SIG-M5 treated with dmso at 0.1 percent for 504 hours (cell line): ENCODE data around the gene B3GNT4.
"Not testable (repeated sequence)": the region's sequence is repeated elsewhere in the genome, so short reads cannot be mapped to it uniquely, and the experiment has no call there.

Experiments used
- DNase-seq: peaks from one replicate; lab custom pipeline; 2025; ENCODE audit not compliant: unreplicated experiment; lab: John Stamatoyannopoulos, UW

The B3GNT4 gene

GRCh38 chr12:122208073-122208820 is 4.7 kb downstream of the B3GNT4 start:
- no peak for DNase-seq

GRCh38 chr12:122215771-122216170 is 12.3 kb downstream of the B3GNT4 start:
- DNase-seq = no peak

GRCh38 chr12:122216445-122216844 is 12.9 kb downstream of the B3GNT4 start:
- DNase-seq = no peak

- peak; percentile 99 for DNase-seq
Observed at GRCh38 chr12:122225683-122226365, 22.3 kb downstream of the B3GNT4 start, which contains the start of gene DIABLO. Gene DIABLO (minus strand): TSS chr12:122226052. CDS start chr12:122226014, 38 bp downstream.

- DNase-seq = no peak
Observed at GRCh38 chr12:122226366-122227125, 23.0 kb downstream of the B3GNT4 start.

- no peak for DNase-seq
Observed at GRCh38 chr12:122227341-122227740, 23.8 kb downstream of the B3GNT4 start.

- no peak for DNase-seq
Observed at GRCh38 chr12:122228092-122228491, 24.6 kb downstream of the B3GNT4 start.

- DNase-seq = no peak
Observed at GRCh38 chr12:122230798-122231197, 27.3 kb downstream of the B3GNT4 start.

- no peak for DNase-seq
Observed at GRCh38 chr12:122232691-122233090, 29.2 kb downstream of the B3GNT4 start.

- peak; percentile 73 for DNase-seq
Observed at GRCh38 chr12:122235741-122236140, 32.2 kb downstream of the B3GNT4 start.

- no peak for DNase-seq
Observed at GRCh38 chr12:122238861-122239260, 35.4 kb downstream of the B3GNT4 start.

- DNase-seq = no peak
Observed at GRCh38 chr12:122243965-122244364, 40.5 kb downstream of the B3GNT4 start.

- DNase-seq = no peak
Observed at GRCh38 chr12:122244565-122245371, 41.3 kb downstream of the B3GNT4 start.

- no peak for DNase-seq
Observed at GRCh38 chr12:122245553-122245952, 42.0 kb downstream of the B3GNT4 start.

- DNase-seq = no peak
Observed at GRCh38 chr12:122250047-122250446, 46.5 kb downstream of the B3GNT4 start.

- no peak for DNase-seq
Observed at GRCh38 chr12:122250536-122250935, 47.0 kb downstream of the B3GNT4 start.

GRCh38 chr12:122258462-122258861 is 55.0 kb downstream of the B3GNT4 start:
- not testable (repeated sequence) for DNase-seq
